ENCODE data around the gene MRPL12. TPM values are rescaled to one million over a fixed set of nuclear protein-coding genes. Genes with fewer than 3 reads are reported as not detected.
A peak's percentile ranks its signal among the peaks of the same experiment; 100 is the strongest.

The MRPL12 gene
- total and polyA plus RNA-seq, 2 of the 13 experiments (the other 11 are each of a cell fraction or from before 2014, with no cell fraction given), result 39.1 to 94.1 TPM

- TF ChIP-seq, protein P1, sequence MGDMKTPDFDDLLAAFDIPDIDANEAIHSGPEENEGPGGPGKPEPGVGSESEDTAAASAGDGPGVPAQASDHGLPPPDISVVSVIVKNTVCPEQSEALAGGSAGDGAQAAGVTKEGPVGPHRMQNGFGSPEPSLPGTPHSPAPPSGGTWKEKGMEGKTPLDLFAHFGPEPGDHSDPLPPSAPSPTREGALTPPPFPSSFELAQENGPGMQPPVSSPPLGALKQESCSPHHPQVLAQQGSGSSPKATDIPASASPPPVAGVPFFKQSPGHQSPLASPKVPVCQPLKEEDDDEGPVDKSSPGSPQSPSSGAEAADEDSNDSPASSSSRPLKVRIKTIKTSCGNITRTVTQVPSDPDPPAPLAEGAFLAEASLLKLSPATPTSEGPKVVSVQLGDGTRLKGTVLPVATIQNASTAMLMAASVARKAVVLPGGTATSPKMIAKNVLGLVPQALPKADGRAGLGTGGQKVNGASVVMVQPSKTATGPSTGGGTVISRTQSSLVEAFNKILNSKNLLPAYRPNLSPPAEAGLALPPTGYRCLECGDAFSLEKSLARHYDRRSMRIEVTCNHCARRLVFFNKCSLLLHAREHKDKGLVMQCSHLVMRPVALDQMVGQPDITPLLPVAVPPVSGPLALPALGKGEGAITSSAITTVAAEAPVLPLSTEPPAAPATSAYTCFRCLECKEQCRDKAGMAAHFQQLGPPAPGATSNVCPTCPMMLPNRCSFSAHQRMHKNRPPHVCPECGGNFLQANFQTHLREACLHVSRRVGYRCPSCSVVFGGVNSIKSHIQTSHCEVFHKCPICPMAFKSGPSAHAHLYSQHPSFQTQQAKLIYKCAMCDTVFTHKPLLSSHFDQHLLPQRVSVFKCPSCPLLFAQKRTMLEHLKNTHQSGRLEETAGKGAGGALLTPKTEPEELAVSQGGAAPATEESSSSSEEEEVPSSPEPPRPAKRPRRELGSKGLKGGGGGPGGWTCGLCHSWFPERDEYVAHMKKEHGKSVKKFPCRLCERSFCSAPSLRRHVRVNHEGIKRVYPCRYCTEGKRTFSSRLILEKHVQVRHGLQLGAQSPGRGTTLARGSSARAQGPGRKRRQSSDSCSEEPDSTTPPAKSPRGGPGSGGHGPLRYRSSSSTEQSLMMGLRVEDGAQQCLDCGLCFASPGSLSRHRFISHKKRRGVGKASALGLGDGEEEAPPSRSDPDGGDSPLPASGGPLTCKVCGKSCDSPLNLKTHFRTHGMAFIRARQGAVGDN (CRISPR knock-in tag; IDR thresholded peaks at IDR 0.05), result peak; percentile 52
- peak; percentile 18 for TF ChIP-seq POLR2G (IDR thresholded peaks at IDR 0.05; ENCODE audit: low read depth, low read length)
- TF ChIP-seq, protein P2, sequence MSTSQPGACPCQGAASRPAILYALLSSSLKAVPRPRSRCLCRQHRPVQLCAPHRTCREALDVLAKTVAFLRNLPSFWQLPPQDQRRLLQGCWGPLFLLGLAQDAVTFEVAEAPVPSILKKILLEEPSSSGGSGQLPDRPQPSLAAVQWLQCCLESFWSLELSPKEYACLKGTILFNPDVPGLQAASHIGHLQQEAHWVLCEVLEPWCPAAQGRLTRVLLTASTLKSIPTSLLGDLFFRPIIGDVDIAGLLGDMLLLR (CRISPR knock-in tag; IDR thresholded peaks at IDR 0.05), result 0 out of 2 replicates have a peak, but pooled peaks have one; percentile 21
Measured at GRCh38 chr17:81707725-81708646, 4.8 kb downstream of the MRPL12 start (continued).

DNA sequence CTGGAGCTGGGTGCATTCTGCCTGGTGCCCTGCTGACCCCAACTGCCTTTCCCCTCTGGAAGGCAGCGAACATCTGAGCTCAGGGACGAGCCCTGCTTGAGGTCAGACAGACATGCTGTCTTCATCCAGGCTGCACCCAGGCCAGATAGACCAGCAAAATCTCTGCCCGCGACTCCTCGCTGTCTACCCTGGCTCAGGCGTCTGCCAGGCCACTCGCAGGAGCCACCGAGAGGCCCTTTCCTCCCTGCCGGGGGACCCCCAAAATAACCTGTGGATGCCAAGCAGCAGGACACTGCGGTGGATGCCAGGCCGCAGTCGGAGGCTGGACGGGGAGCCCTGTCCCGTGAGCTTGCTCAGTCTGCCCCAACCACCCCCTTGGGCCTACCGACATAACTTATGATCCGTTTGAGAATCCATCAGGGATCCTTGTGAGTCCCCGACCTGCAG lies 5.6 kb downstream of the MRPL12 start:
- intact Hi-C loops (cut with micrococcal nuclease; ENCODE audit: unreplicated experiment) (no loop called here), in situ Hi-C loops (cut with HindIII; ENCODE audit: extremely low pct_ligation_motif_present, low pct_unique_long_range_greater_than_20kb) (no loop called here)
- Histone ChIP-seq H2AFZ (ENCODE audit: low read length) (no peak overlapping the region), H3K27me3 (ENCODE audit: control insufficient read depth in 1 of 2, insufficient read depth in 2 of 2, low read length in 2 of 2) (no peaks in the 10 kb centered on the region; a peak in 1 of 5 replicates), H3K9me3 (ENCODE audit: low read length) (no peaks in the 10 kb centered on the region), H3K27ac (ENCODE audit: extremely low read length, insufficient read depth, low read length) (peak overlapping the region; percentile 8), H3K9ac (ENCODE audit: insufficient read depth, low read depth, low read length) (no peak overlapping the region), H3K36me3 (replicated peaks in 1 of 2; ENCODE audit: control insufficient read depth in 1 of 2, insufficient read depth in 2 of 2, low read length in 2 of 2) (peaks cover 18 to 37% of the 10 kb centered on the region in 2 experiments), H3K4me2 (ENCODE audit: low read depth, low read length) (no peak overlapping the region), H3K4me3 (replicated peaks in 1 of 3; ENCODE audit: insufficient read depth in 1 of 3, low read depth in 2 of 3, low read length in 3 of 3) (no peak overlapping the region), H4K20me1 (ENCODE audit: insufficient read depth, low read length) (no peaks in the 10 kb centered on the region), H3K79me2 (ENCODE audit: insufficient read depth, low read length) (peaks cover 29% of the 10 kb centered on the region), H3K4me1 (ENCODE audit: insufficient read depth, low read length) (peaks cover 32% of the 10 kb centered on the region)
- DNase-seq (ENCODE audit: low spot score) (no peak), ATAC-seq (no peak), FAIRE-seq (no peak)
- ChIA-PET CTCF (ENCODE audit: low intra/inter-chr PET ratio, low total read pairs) (no interaction called here), POLR2A (interaction anchor here (1.4 to 4.2 kb wide), 3 partner anchors 19 to 28 kb away, joined by 3 to 25 read pairs (median 17); partner anchors contain the start of genes ARL16 and HGS)
- WGBS (ENCODE audit: low lambda C conversion rate), result 99% methylated on average over 15 of the region's 17 CpGs
- no TSS peak for BruUV-seq (replicated peaks)
- TF ChIP-seq PAF1 (CRISPR knock-in tag; IDR thresholded peaks at IDR 0.05) (peak; percentile 63; the same call in 1 of the 2 replicates), ZNF564 (CRISPR knock-in tag; IDR thresholded peaks at IDR 0.05) (no peak), ZZZ3 (CRISPR knock-in tag; IDR thresholded peaks at IDR 0.05; ENCODE audit: borderline replicate concordance) (no peak), ZBTB38 (CRISPR knock-in tag; IDR thresholded peaks at IDR 0.05) (peak; percentile 76), NR2F2 (IDR thresholded peaks at IDR 0.05; ENCODE audit: borderline replicate concordance, low read depth) (no peak), HOXA5 (CRISPR knock-in tag; IDR thresholded peaks at IDR 0.05) (no peak), RXRA (CRISPR knock-in tag; IDR thresholded peaks at IDR 0.05) (0 out of 2 replicates have a peak, but pooled peaks have one; percentile 7), PRPF4 (IDR thresholded peaks at IDR 0.05; ENCODE audit: low read depth, low read length, poor library complexity, severe bottlenecking) (peak; percentile 53), RBFOX2 (IDR thresholded peaks at IDR 0.05; ENCODE audit: low read depth, low read length) (peak; percentile 59; the same call in 1 of the 2 replicates)
- TF ChIP-seq, protein P3, sequence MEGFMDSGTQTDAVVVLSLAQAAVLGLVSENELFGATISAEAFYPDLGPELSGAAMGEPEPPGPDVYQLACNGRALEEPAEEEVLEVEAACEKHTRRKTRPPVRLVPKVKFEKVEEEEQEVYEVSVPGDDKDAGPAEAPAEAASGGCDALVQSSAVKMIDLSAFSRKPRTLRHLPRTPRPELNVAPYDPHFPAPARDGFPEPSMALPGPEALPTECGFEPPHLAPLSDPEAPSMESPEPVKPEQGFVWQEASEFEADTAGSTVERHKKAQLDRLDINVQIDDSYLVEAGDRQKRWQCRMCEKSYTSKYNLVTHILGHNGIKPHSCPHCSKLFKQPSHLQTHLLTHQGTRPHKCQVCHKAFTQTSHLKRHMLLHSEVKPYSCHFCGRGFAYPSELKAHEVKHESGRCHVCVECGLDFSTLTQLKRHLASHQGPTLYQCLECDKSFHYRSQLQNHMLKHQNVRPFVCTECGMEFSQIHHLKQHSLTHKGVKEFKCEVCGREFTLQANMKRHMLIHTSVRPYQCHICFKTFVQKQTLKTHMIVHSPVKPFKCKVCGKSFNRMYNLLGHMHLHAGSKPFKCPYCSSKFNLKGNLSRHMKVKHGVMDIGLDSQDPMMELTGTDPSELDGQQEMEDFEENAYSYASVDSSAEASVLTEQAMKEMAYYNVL (CRISPR knock-in tag; IDR thresholded peaks at IDR 0.05; ENCODE audit: borderline replicate concordance), result no peak

All from HepG2 (cell line).